Stimulated activated CD4-positive, alpha-beta T cell treated with anti-CD3 and anti-CD28 coated beads, Interleukin-1b, Interleukin-23, amount 100 ng/mL, for 1 hour (primary cell): ENCODE data around the gene HRAS.

Experiments
- DNase-seq, 2 donors: peaks; one replicate each; pipeline ENCODE4 v3.0.0-alpha.2; 2020; ENCODE audit warnings: low read depth in 2 of 2

Gene HRAS

DNA sequence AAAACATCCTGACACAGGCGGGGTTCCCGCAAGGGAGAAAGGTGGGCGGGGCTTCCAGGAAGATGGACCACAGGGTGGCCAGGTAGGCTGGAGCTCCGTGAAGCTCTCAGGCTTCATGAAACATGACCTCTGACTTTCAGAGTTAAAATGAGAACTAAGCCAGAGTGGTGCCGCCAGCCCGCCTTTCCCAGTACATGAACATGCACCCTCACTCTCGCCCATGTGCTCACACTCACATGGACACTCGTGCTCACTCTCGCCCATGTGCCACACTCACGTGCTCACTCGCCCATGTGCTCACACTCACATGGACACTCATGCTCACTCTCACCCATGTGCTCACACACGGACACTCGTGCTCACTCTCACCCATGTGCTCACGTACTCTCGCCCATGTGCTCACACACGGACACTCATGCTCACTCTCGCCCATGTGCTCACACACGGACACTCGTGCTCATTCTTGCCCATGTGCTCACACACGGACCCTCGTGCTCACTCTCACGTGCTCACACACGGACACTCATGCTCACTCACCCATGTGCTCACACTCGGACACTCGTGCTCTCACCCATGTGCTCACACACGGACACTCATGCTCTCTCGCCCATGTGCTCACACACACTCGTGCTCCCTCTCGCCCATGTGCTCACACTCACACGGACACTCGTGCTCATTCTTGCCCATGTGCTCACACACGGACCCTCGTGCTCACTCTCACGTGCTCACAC is 38.4 kb downstream of the HRAS start:
- no peak for DNase-seq

DNA sequence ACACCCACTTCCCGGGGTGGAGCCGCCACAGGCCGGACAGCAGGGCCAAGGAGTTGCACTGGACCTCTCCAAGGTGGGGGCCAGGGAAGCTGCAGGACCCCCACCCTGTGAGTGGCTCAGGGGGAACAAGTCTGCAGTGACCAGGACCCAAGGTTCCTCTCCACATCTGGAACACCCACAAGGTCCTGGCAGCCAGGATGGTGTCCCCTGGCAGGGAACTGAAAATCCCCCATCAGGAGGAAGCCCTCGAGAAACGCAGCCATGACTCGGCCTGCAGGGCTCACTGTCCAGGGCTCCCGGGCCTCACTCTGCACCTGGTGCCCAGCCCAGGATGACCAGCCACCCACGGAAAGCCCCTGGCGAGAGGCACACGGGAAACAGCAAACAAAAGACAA is 39.8 kb downstream of the HRAS start:
- DNase-seq: no peak

DNA sequence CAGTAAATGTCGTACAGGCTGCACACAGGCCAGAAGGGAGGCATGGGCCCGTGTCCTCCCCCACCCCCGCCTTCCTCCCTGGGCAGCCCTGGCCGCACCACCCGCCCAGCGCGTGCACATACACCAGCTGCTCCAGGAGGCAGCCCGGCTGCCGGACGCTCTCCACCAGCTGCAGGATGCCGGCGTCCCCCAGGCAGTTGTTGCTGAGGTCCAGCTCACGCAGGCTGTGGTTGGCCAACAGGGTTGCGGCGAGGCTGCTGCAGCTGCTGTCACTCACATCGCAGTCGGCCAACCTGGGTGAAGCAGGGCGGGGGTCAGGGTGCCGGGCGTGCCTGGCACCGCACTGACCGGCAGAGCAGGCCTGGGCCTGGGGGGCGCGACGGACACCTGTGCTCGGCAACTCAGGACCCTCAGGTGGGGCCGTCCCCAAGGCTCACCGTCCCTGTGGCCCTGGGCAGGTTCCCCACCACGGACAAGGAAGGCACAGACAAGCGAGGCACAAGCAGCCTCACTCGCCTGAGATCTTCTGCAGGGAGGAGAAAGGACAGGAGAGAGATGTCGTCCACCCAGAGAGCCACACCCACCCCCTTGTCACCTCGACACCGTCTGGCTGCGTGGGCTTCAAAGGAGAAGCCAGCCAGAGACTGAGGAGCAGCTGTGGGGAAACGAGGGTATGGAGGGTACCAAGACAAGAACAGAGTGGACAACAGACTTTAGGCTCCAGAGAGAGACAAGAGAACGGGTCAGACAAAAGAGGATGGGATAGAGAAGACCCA is 40.4 kb downstream of the HRAS start:
- DNase-seq: no peak

DNA sequence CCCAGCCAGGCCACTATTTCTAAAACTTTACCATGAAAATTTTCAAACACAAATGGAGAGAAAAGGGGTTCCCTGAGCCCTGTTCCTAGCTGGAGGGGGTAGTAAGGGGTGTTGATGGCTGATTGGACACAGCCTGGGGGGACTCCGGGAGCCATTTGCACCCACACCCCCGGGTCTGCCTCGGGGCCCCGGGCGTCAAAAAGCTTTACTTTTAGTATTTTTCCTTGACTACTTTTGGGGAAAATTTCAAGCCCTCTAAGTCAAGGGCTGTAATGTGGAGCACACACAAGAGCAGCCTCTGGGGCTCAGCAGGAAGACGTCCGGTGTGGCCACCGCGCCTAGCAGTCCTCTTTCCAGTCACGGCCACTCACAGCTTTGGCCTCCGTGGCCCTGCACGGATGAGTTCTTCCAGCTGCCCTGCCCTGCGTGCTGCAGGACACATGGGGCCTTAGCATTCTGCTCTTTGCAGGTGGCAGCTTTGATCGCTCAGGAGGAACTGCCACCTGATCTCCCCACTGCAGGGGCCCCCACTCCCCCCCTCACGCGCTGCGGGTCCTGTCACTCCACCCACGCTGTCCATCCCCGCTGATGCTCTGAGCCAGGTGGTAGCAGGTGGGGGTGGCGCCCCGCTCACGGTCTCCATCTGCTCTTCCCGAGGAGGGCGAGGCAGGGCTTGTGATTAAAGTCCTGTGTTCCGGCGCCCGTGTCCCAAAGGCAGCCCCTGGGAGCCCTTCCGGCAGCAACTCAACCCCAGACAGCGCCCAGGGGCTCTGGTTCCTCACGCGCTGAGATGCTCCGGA is 42.7 kb downstream of the HRAS start:
- no peak for DNase-seq

DNA sequence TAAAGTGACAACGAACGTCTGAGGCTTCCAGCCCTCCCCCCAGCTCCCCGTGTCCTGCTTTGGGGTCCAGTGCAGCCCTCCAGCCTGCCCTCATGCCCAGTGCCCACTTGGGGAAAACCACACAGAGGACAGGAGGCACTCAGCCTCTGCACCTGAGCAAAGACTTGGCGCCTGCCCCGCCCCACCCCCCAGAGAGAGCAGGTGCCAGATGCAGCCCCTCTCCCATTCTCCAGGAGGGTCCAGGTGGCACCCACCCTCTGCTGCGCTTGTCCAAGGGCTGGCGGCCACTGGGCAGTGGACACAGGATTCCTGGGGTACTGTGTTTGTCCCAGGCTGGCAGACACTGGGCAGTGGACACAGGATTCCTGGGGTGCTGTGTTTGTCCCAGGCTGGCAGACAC is 44.0 kb downstream of the HRAS start:
- DNase-seq: no peak

DNA sequence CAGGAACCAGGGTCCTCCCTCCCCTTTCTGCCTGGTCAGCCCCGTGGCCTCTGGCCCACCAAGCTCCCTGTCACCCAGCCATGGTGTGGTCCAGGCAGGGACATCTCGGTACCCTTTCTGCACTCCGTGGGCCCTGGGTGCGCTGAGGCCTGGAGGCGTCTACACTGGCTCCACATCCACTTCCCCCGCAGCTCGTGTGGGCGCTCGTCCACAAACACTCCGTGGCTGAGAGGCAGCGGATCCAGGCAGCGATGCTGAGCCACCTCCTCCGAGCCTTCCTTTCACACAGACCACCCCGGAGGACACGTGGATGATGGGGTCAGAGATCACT is 44.5 kb downstream of the HRAS start:
- no peak for DNase-seq

DNA sequence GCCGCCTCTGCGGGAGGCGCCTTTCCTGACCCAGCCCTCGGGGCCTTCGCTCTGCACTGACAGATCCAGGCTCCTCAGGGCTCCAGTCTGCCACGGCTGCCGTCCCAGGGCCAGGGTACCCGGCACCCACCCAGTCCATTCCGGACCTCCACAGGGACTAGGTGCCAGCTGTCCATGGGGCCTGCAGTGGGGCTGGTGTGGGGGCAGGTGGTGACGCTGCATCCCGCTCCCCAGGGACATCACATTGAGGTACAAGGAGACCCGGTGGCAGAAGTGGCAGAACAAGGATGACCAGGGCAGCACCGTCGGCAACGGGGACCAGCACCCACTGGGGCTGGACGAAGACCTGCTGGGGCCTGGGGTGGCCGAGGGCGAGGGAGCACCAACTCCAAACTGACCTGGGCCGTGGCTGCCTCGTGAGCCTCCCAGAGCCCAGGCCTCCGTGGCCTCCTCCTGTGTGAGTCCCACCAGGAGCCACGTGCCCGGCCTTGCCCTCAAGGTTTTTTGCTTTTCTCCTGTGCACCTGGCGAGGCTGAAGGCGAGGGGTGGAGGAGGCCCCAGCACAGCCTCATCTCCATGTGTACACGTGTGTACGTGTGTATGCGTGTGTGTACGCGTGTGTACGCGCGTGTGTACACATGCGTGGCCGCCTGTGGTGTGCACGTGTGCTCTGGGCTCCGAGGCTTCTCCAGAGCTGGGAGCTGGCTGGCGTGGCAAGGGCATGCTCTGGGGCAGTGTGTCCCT is 45.0 kb downstream of the HRAS start:
- DNase-seq: no peak

DNA sequence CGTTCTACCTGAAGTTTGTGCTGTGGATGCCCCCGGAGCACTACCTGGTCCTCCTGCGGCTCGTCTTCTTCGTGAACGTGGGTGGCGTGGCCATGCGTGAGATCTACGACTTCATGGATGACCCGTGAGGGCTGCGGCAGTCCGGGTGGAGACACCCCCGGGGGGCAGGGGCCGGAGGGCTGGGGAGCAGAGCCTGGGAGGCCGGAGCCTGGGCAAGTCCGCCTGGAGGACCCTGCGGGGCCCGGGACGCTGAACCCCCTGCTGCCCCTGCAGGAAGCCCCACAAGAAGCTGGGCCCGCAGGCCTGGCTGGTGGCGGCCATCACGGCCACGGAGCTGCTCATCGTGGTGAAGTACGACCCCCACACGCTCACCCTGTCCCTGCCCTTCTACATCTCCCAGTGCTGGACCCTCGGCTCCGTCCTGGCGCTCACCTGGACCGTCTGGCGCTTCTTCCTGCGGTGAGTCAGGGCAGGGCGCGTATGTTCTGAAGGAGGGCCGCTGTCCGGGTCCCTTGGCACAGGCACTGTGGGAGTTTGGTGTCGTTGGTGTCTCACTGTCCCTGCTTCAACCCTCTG is 45.7 kb downstream of the HRAS start:
- no peak for DNase-seq

DNA sequence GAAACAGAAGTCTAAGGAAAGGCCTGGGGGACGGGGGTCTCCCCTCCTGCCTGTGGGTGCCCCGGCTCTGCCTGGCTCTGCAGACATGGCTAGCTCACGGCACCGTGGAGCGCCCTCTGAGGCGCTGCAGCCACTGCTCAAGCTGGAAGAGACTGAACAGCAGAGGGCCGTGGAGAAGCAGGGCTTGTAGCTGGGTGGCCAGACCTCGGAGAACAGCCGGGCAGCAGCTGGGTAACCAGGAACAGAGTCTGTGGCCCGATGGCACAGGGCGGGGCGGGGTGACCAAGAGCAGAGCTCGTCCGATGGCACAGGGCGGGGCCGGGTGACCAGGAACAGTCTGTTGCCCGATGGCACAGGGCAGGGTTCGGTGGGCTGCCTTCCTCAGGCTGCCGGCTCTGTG is 46.4 kb downstream of the HRAS start:
- DNase-seq: no peak

DNA sequence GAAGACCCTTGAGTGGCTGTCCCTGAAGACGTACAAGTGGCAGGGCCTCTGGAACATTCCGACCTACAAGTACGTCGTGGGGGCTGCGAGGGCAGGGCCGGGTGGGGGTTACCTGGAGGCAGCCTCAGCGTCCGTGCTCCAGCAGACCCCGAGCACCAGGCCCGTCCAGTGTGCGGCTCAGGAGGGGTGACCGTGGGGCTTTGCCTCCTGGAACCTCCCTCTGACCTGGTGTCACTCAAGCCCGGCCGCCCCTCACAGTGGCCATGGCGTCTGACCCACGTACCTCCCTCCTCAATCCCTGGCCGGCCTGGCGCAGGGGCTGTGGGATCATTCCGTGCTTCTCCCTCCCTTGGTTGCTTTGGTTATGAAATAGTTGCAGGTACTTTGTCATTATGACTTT is 46.8 kb downstream of the HRAS start:
- no peak for DNase-seq

DNA sequence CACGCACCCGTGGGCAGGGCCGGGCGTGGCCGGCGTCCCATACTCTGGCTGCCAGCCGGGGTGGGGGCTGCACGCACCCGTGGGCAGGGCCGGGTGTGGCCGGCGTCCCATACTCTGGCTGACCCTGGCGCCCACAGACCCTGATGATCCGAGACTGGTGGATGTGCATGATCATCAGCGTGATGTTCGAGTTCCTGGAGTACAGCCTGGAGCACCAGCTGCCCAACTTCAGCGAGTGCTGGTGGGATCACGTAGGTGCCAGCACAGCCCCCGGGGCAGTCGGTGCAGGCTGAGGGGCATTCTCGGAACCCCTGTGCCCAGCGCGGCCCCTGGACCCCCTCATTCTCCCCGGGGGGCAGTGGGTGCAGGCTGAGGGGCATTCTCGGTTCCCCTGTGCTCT is 47.3 kb downstream of the HRAS start:
- DNase-seq: no peak

DNA sequence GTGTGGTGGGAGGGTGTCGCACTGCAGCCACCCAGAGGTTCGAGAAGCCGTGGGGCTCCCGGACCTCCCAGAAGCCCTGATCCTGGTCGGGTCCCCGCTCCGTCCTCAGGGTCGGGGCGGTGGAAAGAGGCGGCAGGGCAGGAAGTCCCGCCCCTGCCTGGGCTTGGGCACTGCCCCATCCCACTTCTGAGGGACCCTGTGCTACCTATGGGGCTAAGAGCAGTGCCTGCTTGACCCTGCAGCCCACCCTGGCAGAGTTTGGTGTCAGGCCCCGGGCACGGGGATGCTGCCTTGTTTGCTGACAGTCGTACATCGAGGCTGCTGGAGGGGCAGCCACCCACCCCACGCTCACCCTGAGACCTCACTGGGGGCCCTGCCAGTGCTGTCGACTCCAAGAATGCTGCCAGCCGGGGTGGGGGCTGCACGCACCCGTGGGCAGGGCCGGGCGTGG is 47.8 kb downstream of the HRAS start:
- no peak for DNase-seq

DNA sequence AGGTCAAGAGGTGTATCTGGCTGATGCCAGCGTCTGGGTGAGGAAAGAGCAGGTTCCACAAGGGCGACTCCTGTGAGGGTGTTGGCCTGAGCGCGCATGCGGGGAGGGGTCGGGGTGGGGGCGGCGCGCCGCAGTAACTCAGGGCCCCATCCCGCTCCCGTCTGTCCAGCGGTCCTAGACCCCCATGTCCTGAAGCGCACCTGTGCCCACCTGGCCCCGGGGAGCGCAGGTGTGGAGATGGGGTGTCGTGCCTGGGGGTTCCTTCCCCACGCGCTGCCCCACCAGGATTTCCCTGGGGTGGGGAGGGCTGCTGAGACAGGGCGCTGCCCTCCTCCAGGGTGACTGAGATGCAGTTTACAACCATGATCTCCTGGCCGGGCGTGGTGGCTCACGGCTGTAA is 49.2 kb downstream of the HRAS start:
- no peak for DNase-seq

DNA sequence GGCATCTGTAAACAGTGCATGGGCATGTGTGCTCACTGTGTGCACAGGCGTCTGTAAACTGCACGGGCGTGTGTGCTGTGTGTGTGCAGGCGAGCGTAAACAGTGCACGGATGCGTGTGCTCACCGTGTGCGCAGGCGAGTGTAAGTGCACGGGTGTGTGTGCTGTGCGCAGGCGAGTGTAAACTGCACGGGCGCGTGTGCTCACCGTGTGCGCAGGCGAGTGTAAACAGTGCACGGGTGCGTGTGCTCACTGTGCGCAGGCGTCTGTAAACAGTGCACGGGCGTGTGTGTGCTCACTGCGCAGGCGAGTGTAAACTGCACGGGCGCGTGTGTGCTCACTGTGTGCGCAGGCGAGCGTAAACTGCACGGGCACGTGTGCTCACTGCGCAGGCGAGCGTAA is 50.8 kb downstream of the HRAS start:
- DNase-seq: no peak
